Tibial artery (tissue), 4 donors: Measurements from ENCODE around the gene NHLH1.

ENCODE experiments used
- DNase-seq, 2 donors: peaks; one replicate each; pipeline ENCODE4 v3.0.0-alpha.2; 2019
- H3K27ac ChIP-seq, 2 donors: fragments of 200-600 bp; sonication (generic) in 1 of 2; 1 replicate in 1 of 2; 2 replicates in 1 of 2; pipeline ENCODE4 v1.5.1; 2018 to 2019; ENCODE audit warnings: mild to moderate bottlenecking in 1 of 2
- H3K27me3 ChIP-seq, 2 donors: fragments of 200-600 bp; sonication (generic) in 1 of 2; one replicate each; pipeline versions ENCODE4 v1.5.1 to v1.6.0; 2016 to 2019
- H3K36me3 ChIP-seq, 3 donors: fragments of 200-600 bp; sonication (generic) in 2 of 3; one replicate each; pipeline ENCODE4 v1.5.1; 2016 to 2019; ENCODE audit warnings: mild to moderate bottlenecking in 2 of 3
- H3K4me1 ChIP-seq, 4 donors: fragments of 200-600 bp; sonication (generic) in 2 of 4; 1 replicate in 3 of 4; 2 replicates in 1 of 4; pipeline ENCODE4 v1.5.1; 2016 to 2019
- H3K4me3 ChIP-seq, 2 donors: fragments of 200-600 bp; sonication (generic) in 1 of 2; 1 replicate in 1 of 2; 2 replicates in 1 of 2; pipeline ENCODE4 v1.5.1; 2018 to 2019; ENCODE audit warnings: mild to moderate bottlenecking in 2 of 2
- H3K9me3 ChIP-seq, 3 donors: fragments of 200-600 bp; sonication (generic) in 1 of 3; one replicate each; pipeline ENCODE4 v1.5.1; 2016 to 2019
- CTCF ChIP-seq, 2 experiments: fragments of 200-600 bp in 1 of 2; fragments of 450-650 bp in 1 of 2; IDR thresholded peaks; one replicate each; pipeline ENCODE4 v1.5.1; 2017 to 2019; ENCODE audit warnings: antibody characterized with exemption in 2 of 2, mild to moderate bottlenecking in 1 of 2, moderate library complexity in 1 of 2
- intact Hi-C: fragments of 100-400 bp; cut with DNase I; formaldehyde crosslinking; loops from one replicate; pipeline ENCODE4 v1.15.0; 2023; ENCODE audit warnings: low total_unique reads

Gene NHLH1

GRCh38 chr1:160420881-160421842 lies 54.3 kb downstream of the NHLH1 start:
- TF ChIP-seq CTCF (IDR thresholded peaks at IDR 0.05), result no peak
- Histone ChIP-seq H3K36me3 (peaks cover 0 to 35% (median 0%) of the 10 kb centered on the region in 3 donors), H3K4me3 (no peak overlapping the region), H3K9me3 (no peaks in the 10 kb centered on the region), H3K27me3 (no peaks in the 10 kb centered on the region), H3K4me1 (no peaks in the 10 kb centered on the region), H3K27ac (no peak overlapping the region)
- intact Hi-C loops, result no loop called here
- DNase-seq, result no peak

- Histone ChIP-seq H3K27me3 (no peaks in the 10 kb centered on the region), H3K36me3 (peaks cover 0 to 35% (median 0%) of the 10 kb centered on the region in 3 donors), H3K4me1 (no peaks in the 10 kb centered on the region), H3K4me3 (no peak overlapping the region), H3K9me3 (no peaks in the 10 kb centered on the region), H3K27ac (no peak overlapping the region)
- intact Hi-C loops, result no loop called here
- DNase-seq, result no peak
- TF ChIP-seq CTCF (IDR thresholded peaks at IDR 0.05), result no peak
Observed at GRCh38 chr1:160421881-160422280, 55.0 kb downstream of the NHLH1 start.
